ENCODE data around the gene POMT2.

Gene POMT2

DNA sequence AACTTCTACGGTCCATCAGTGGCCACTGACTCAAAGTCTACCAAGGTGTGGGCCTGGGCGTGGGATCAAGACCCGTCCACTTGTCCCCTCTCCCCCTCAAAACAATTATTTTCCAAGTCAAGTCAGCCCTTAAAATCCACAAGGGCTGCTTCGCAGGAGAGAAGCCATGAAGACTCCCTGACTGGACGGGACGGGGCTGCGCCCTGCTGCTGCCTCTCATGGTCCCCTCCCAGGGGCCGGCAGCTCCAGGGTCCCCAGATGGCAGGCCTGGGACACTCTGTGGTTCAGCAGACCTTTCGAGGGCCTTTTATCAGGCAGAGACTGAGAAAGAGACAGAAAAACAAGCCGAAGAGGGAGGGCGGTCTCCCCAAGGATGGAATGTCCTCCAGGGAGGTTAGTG lies 60.5 kb downstream of the POMT2 start:
- no peaks in the 10 kb centered on the region for H3K36me3 ChIP-seq
- no peak overlapping the region for H3K27ac ChIP-seq
- H3K4me3 ChIP-seq (ENCODE audit: low read depth in 1 of 2, low read length in 1 of 2), result no peak overlapping the region
- no peaks in the 10 kb centered on the region for H3K4me1 ChIP-seq (ENCODE audit: control insufficient read depth in 1 of 2, insufficient read depth in 1 of 2, low read depth in 1 of 2, low read length in 1 of 2)
- peaks cover 19% of the 10 kb centered on the region for H3K27me3 ChIP-seq
- H3K9me3 ChIP-seq, result no peaks in the 10 kb centered on the region
- TF ChIP-seq, protein P1, sequence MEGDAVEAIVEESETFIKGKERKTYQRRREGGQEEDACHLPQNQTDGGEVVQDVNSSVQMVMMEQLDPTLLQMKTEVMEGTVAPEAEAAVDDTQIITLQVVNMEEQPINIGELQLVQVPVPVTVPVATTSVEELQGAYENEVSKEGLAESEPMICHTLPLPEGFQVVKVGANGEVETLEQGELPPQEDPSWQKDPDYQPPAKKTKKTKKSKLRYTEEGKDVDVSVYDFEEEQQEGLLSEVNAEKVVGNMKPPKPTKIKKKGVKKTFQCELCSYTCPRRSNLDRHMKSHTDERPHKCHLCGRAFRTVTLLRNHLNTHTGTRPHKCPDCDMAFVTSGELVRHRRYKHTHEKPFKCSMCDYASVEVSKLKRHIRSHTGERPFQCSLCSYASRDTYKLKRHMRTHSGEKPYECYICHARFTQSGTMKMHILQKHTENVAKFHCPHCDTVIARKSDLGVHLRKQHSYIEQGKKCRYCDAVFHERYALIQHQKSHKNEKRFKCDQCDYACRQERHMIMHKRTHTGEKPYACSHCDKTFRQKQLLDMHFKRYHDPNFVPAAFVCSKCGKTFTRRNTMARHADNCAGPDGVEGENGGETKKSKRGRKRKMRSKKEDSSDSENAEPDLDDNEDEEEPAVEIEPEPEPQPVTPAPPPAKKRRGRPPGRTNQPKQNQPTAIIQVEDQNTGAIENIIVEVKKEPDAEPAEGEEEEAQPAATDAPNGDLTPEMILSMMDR (IDR thresholded peaks at IDR 0.05), result no peak

DNA sequence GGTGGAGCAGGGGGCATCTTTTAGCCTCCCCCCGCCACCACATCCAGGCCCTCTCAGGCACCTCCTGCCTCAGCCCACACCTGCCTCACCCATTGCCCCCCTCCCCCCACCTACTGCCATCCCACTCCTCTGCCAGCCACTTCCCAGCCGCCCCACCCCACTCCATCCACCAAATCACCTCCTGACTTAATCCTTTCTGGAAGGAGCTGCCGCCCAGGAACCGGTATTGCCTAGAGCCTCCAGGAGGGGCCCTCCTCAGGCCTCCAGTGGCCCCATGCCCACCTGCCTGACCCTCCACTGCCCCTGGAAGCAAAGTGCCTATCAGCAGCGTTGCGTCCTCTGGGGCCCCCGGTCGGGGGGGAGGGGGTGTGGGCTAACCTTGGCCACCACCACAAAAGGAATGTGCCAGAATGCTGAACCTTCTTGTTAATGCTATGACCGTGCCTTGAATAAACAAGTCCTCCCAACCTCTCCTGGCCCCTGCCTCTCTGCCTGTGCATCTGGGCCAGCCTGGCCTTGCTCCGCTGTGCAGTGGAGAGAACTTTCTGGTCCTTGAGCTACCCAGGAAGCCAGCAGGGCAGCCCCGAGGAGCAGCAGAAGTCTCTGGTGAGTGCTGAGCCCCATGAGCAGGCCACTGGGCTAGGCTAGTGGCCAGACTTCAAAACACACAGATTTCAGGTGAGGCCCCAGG lies 61.5 kb downstream of the POMT2 start:
- Histone ChIP-seq H3K27me3 (peaks cover 19% of the 10 kb centered on the region), H3K36me3 (no peaks in the 10 kb centered on the region), H3K9me3 (no peaks in the 10 kb centered on the region), H3K4me1 (ENCODE audit: control insufficient read depth in 1 of 2, insufficient read depth in 1 of 2, low read depth in 1 of 2, low read length in 1 of 2) (no peaks in the 10 kb centered on the region), H3K27ac (no peak overlapping the region), H3K4me3 (ENCODE audit: low read depth in 1 of 2, low read length in 1 of 2) (no peak overlapping the region)
- TF ChIP-seq, protein P1 (IDR thresholded peaks at IDR 0.05), result no peak

DNA sequence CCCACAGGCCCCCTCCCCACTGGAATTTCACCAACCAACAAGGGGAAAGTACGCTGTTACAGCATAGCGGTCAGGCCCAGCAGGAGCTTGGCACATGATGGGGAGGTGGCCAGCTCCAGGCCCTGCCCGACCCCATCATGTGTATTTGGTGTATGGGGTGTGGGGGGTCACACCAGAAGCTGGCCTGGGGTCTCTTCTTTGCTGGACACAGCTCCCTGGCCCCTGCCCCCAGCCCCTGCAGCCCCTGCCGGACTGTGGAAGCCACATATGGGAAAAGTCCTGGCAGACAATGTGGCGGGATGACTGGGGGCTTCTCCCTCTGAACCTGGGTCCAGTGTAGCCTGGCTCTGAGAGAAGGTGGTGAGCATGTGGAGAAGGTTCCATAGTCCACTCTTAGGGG lies 62.1 kb downstream of the POMT2 start:
- no peaks in the 10 kb centered on the region for H3K36me3 ChIP-seq

DNA sequence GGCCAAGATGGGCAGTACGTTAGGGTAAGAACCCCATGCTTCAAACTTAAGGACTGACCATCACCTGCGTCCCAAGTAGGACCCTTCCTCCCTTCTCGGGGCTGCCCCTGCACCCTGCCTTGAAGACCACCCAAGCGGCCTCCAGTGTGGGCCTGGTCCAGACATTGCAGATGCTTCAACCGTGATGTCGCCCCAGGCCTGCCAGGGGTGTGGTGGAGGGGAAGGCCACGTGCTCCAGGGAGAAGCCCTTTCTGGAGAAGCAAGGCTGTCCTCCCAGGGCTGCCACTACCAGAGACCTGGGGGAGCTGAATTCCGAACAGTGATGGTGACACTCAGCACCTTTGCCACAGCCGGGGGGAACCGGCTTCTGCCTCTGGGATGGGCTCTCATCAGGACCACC lies 63.0 kb downstream of the POMT2 start:
- TF ChIP-seq, protein P1 (IDR thresholded peaks at IDR 0.05), result no peak
- Histone ChIP-seq H3K9me3 (no peaks in the 10 kb centered on the region), H3K4me3 (ENCODE audit: low read depth in 1 of 2, low read length in 1 of 2) (no peak overlapping the region), H3K4me1 (ENCODE audit: control insufficient read depth in 1 of 2, insufficient read depth in 1 of 2, low read depth in 1 of 2, low read length in 1 of 2) (no peaks in the 10 kb centered on the region), H3K27ac (no peak overlapping the region), H3K27me3 (peaks cover 5% of the 10 kb centered on the region), H3K36me3 (no peaks in the 10 kb centered on the region)

More for the DNA sequence above, 62.1 kb downstream of the POMT2 start:
- H3K27ac ChIP-seq, result no peak overlapping the region
- H3K4me1 ChIP-seq (ENCODE audit: control insufficient read depth in 1 of 2, insufficient read depth in 1 of 2, low read depth in 1 of 2, low read length in 1 of 2), result no peaks in the 10 kb centered on the region
- peaks cover 14% of the 10 kb centered on the region for H3K27me3 ChIP-seq
- TF ChIP-seq, protein P1 (IDR thresholded peaks at IDR 0.05), result no peak
- H3K9me3 ChIP-seq, result no peaks in the 10 kb centered on the region
- H3K4me3 ChIP-seq (ENCODE audit: low read depth in 1 of 2, low read length in 1 of 2), result no peak overlapping the region

DNA sequence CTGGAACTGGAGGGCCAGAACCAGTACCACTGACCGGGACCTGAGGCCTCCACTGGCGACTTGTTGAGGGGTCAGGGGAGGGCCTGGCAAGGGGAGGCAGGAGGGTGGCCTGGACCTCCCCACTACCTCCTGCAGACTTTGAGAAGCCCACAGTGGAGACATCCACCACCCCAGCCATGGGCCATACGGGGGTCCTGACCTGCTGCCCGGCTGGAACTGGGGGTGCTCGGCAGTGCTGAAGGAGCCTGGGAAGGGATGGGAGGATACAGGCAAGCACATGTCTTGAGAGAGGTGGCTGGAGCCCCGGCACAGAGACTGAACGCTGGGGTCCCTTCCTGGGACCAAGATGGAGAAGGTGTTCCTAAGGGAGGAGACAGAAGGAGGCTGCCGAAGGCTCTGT lies 64.0 kb downstream of the POMT2 start:
- TF ChIP-seq, protein P1 (IDR thresholded peaks at IDR 0.05), result no peak

More for the DNA sequence above, 64.0 kb downstream of the POMT2 start:
- Histone ChIP-seq H3K36me3 (no peaks in the 10 kb centered on the region), H3K27me3 (peaks cover 4% of the 10 kb centered on the region), H3K4me1 (ENCODE audit: control insufficient read depth in 1 of 2, insufficient read depth in 1 of 2, low read depth in 1 of 2, low read length in 1 of 2) (no peaks in the 10 kb centered on the region), H3K9me3 (no peaks in the 10 kb centered on the region), H3K4me3 (ENCODE audit: low read depth in 1 of 2, low read length in 1 of 2) (no peak overlapping the region), H3K27ac (no peak overlapping the region)
